ENCODE data around the gene KLF13. TPM values are rescaled to one million over a fixed set of nuclear protein-coding genes. Genes with fewer than 3 reads are reported as not detected.

KLF13 gene
- total RNA-seq, 1 experiment from 2014 or later, result 60.1 TPM

DNA sequence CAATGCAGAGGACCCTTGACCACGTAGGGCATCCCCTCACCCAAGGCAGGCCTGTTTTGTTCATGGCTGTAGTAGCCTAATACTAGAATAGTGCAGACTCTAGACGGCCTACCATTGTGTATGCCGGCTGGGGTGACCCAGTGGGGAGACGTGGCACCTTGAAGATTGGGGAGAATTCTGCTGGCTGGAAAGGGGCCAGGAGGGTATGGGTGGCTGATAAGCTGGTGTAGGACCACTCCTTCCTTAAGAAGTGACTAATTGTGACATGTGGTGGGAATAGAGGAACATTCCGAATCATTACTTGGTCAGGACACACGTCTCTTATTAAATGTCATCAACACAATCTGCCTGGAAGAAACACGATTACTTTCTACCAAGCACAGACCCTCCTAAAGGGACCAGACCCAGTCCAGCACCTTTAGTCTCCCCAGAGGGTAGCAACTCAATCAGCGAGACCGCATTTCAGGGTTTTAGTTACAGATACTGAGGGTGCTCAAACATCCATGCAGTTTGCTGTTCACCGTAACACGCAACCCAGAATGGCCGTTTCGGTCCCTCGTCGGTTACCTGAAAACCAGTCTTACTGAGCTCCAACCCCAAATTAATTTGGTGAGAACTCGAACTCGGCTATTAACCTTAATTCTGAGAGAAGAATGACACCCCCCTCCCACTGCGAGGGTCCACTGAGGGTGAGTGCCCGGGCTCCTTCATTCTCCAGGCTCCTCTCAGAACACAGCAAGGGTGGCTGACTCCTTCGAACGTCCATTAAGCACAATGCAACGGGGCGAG lies 1.6 kb upstream of the KLF13 start:
- RAD21 ChIA-PET (ENCODE audit: low non-redundant PET in 1 of 2, low total read pairs in 2 of 2, uncharacterized antibody in 2 of 2, unreplicated experiment in 2 of 2), result no interaction called here
- Histone ChIP-seq H4K20me1 (ENCODE audit: insufficient read depth) (no peaks in the 10 kb centered on the region), H3K4me2 (ENCODE audit: low read length) (peak overlapping the region; percentile 82), H3K4me3 (replicated peaks in 1 of 2; ENCODE audit: low read depth in 1 of 2, low read length in 2 of 2) (peak overlapping the region; percentile 56 to 80), H3K9me3 (ENCODE audit: control insufficient read depth in 1 of 2, insufficient read depth in 1 of 2, low read depth in 1 of 2, low read length in 2 of 2) (no peaks in the 10 kb centered on the region), H3K9ac (ENCODE audit: low read length) (peak overlapping the region; percentile 82), H3K79me2 (ENCODE audit: insufficient read depth, low read length) (peaks cover 13% of the 10 kb centered on the region), H3K9me2 (ENCODE audit: insufficient read depth) (no peaks in the 10 kb centered on the region), H3K27me3 (ENCODE audit: insufficient read depth, low read length) (no peaks in the 10 kb centered on the region), H3K27ac (ENCODE audit: low read depth, low read length) (peak overlapping the region; percentile 94), H3K36me3 (ENCODE audit: control insufficient read depth in 1 of 2, insufficient read depth in 2 of 2, low read length in 2 of 2) (no peaks in the 10 kb centered on the region), H3K4me1 (ENCODE audit: control insufficient read depth in 1 of 2, insufficient read depth in 2 of 2, low read length in 2 of 2) (peaks cover 11 to 24% of the 10 kb centered on the region in 2 experiments; a peak in 2 of 4 replicates), H2AFZ (ENCODE audit: low read depth, low read length, poor library complexity, severe bottlenecking) (no peak overlapping the region)
- POLR2A ChIA-PET, result no interaction called here
- ATAC-seq (no peak), DNase-seq (ENCODE audit: low read depth, low spot score) (no peak)
- BruUV-seq (replicated peaks), result TSS peak; percentile 76
- intact Hi-C loops (cut with micrococcal nuclease), result loop anchor here (5.0 kb wide), 1 partner anchor 72 kb away; no protein-coding TSS in a partner anchor
- TF ChIP-seq TCF7L2 (IDR thresholded peaks at IDR 0.05; ENCODE audit: borderline replicate concordance, extremely low read depth, insufficient read depth, insufficient read length), result no peak
- no peak for TF ChIP-seq ZFX (IDR thresholded peaks at IDR 0.05)
- TF ChIP-seq, protein P1, sequence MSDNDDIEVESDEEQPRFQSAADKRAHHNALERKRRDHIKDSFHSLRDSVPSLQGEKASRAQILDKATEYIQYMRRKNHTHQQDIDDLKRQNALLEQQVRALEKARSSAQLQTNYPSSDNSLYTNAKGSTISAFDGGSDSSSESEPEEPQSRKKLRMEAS (IDR thresholded peaks at IDR 0.05), result no peak
- no peak for TF ChIP-seq FOSL1 (IDR thresholded peaks at IDR 0.05; ENCODE audit: low read depth)
- CTCF ChIA-PET, result no interaction called here

GRCh38 chr15:31325595-31326155 lies 960 bp upstream of the KLF13 start:
- Histone ChIP-seq H3K9me3 (ENCODE audit: control insufficient read depth in 1 of 2, insufficient read depth in 1 of 2, low read depth in 1 of 2, low read length in 2 of 2) (no peaks in the 10 kb centered on the region), H3K9me2 (ENCODE audit: insufficient read depth) (no peaks in the 10 kb centered on the region), H3K4me2 (ENCODE audit: low read length) (peak overlapping the region; percentile 82), H3K4me3 (replicated peaks in 1 of 2; ENCODE audit: low read depth in 1 of 2, low read length in 2 of 2) (peak overlapping the region; percentile 56 to 80), H3K27ac (ENCODE audit: low read depth, low read length) (peak overlapping the region; percentile 94), H2AFZ (ENCODE audit: low read depth, low read length, poor library complexity, severe bottlenecking) (no peak overlapping the region), H3K9ac (ENCODE audit: low read length) (peak overlapping the region; percentile 82), H4K20me1 (ENCODE audit: insufficient read depth) (no peaks in the 10 kb centered on the region), H3K27me3 (ENCODE audit: insufficient read depth, low read length) (no peaks in the 10 kb centered on the region), H3K4me1 (ENCODE audit: control insufficient read depth in 1 of 2, insufficient read depth in 2 of 2, low read length in 2 of 2) (peaks cover 11 to 24% of the 10 kb centered on the region in 2 experiments; a peak in 2 of 4 replicates), H3K36me3 (ENCODE audit: control insufficient read depth in 1 of 2, insufficient read depth in 2 of 2, low read length in 2 of 2) (no peaks in the 10 kb centered on the region), H3K79me2 (ENCODE audit: insufficient read depth, low read length) (peaks cover 20% of the 10 kb centered on the region)
- TF ChIP-seq ZFX (IDR thresholded peaks at IDR 0.05), result peak; percentile 85
- TF ChIP-seq ELF1 (IDR thresholded peaks at IDR 0.05; ENCODE audit: borderline replicate concordance, low read depth), result no peak
- ChIA-PET RAD21 (ENCODE audit: low non-redundant PET in 1 of 2, low total read pairs in 2 of 2, uncharacterized antibody in 2 of 2, unreplicated experiment in 2 of 2) (interaction anchor here in 1 of 2 experiments (1.7 kb wide), 1 partner anchor 110 kb away, joined by 3 read pairs; no protein-coding TSS in a partner anchor), CTCF (interaction anchor here (1.3 kb wide), 1 partner anchor 109 kb away, joined by 5 read pairs; no protein-coding TSS in a partner anchor), POLR2A (no interaction called here)
- DNase-seq (ENCODE audit: low read depth, low spot score) (no peak), ATAC-seq (peak; percentile 3; the same call in 1 of the 2 replicates)
- BruUV-seq (replicated peaks), result no TSS peak
- intact Hi-C loops (cut with micrococcal nuclease), result loop anchor here (1.0 to 5.0 kb wide), 3 partner anchors 72 to 163 kb away; no protein-coding TSS in a partner anchor

Measured in HCT116 (cell line).